ENCODE results near the gene TRIM25. TPM values are rescaled to one million over a fixed set of nuclear protein-coding genes. Genes with fewer than 3 reads are reported as not detected.
"Not testable (repeated sequence)": the region's sequence is repeated elsewhere in the genome, so short reads cannot be mapped to it uniquely, and the experiment has no call there.

The TRIM25 gene
- total RNA-seq, 6 experiments from 2014 or later = 35.6 to 60.8 (median 49.8) TPM

DNA sequence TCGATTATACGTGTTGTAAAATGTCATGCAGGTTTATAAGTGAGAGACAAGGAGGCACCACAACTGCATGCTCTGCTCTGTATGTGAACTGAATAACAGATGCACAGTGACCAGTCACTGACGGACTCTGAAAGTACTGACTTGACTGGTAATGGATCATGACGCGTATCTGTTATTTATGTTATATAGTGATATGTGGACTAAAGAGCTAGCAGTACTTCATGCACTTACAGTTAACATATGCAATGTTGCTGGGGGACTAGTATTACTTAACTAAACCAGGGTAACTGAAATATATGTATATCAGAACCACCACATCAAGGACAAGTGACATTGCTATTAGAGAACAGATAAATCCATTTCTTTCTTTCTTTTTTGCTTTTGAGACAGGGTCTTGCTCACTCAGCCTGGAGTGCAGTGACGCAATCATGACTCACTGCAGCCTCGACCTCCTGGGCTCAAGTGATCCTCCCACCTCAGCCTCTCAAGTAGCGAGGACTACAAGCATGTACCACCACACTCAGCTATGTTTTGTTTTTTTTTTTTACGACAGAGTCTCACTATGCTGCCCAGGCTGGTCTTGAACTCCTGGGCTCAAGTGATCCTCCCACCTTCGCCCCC lies 29.8 kb upstream of the TRIM25 start:
- Histone ChIP-seq H3K4me1 (peaks cover 0 to under 1% (median 0%) of the 10 kb centered on the region in 4 donors), H3K4me3 (no peak overlapping the region), H3K27me3 (no peaks in the 10 kb centered on the region), H3K9me3 (no peaks in the 10 kb centered on the region), H3K27ac (no peak overlapping the region), H3K36me3 (peaks cover 0 to 43% (median 16%) of the 10 kb centered on the region in 4 donors)
- WGBS (ENCODE audit: insufficient coverage, low coverage, low lambda C conversion rate, missing lambda C conversion rate) = 83% methylated on average over 10 of the region's 10 CpGs
- intact Hi-C loops (cut with DNase I) = loop anchor here (10.0 kb wide), 1 partner anchor 129 kb away; no protein-coding TSS in a partner anchor
- TF ChIP-seq, protein P1, sequence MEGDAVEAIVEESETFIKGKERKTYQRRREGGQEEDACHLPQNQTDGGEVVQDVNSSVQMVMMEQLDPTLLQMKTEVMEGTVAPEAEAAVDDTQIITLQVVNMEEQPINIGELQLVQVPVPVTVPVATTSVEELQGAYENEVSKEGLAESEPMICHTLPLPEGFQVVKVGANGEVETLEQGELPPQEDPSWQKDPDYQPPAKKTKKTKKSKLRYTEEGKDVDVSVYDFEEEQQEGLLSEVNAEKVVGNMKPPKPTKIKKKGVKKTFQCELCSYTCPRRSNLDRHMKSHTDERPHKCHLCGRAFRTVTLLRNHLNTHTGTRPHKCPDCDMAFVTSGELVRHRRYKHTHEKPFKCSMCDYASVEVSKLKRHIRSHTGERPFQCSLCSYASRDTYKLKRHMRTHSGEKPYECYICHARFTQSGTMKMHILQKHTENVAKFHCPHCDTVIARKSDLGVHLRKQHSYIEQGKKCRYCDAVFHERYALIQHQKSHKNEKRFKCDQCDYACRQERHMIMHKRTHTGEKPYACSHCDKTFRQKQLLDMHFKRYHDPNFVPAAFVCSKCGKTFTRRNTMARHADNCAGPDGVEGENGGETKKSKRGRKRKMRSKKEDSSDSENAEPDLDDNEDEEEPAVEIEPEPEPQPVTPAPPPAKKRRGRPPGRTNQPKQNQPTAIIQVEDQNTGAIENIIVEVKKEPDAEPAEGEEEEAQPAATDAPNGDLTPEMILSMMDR (IDR thresholded peaks at IDR 0.05) = no peak
- no peak for TF ChIP-seq POLR2A (IDR thresholded peaks at IDR 0.05)
- DNase-seq (no peak), ATAC-seq (no peak)

DNA sequence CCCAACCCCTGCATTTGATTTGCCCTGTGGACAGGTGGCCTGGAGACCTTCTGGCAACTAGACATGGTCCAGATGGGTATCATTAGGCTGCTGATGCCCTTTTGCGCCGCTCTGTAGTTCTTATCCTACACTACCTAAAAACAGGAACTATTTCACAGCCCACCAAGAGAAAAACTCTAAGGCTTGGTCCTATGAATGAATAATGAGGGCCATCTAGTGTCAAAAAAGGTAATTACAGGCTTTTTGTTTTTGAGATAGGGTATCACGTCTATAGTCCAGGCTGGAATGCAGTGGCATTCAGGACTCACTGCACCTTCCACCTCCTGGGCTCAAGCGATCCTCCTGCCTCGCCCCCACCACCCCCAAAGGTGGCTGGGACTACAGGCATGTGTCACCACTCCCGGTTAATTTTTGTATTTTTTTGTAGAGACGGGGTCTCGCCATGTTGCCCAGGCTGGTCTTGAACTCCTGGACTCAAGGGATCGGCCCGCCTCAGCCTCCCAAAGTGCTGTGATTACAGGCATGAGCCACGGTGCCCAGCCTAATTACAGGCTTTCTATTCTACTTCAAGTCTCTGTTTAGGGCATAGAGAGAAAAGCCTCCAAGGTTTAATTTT lies 26.1 kb upstream of the TRIM25 start:
- peaks cover 0 to 36% (median 10%) of the 10 kb centered on the region in 4 donors for H3K36me3 ChIP-seq
- intact Hi-C loops (cut with DNase I) = loop anchor here (10.0 kb wide), 1 partner anchor 125 kb away; no protein-coding TSS in a partner anchor

DNA sequence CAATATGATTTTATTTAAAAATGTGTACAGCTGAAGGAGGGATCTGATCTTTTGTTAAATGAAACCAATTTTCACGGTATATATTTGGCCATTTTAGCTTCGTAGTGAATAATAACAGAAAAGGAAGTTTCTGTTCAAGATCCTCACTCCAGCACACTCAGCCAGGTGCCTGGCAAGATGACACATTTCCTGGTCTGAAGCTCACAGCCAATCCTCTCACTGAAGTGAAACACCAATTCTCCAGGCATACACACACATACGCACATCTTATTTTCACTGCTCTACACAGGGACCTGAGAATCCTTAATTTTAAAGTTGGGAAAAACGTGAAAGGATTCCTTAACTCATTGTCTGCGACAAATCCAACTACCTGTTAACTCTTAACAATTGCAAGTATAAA lies 24.4 kb upstream of the TRIM25 start:
- intact Hi-C loops (cut with DNase I); H3K9me3 ChIP-seq: not testable (repeated sequence)
- H3K36me3 ChIP-seq = peaks cover 0 to 21% (median 5%) of the 10 kb centered on the region in 4 donors

More for the DNA sequence above, 26.1 kb upstream of the TRIM25 start:
- no peaks in the 10 kb centered on the region for H3K27me3 ChIP-seq
- WGBS (ENCODE audit: insufficient coverage, low coverage, low lambda C conversion rate, missing lambda C conversion rate) = 48% methylated on average over 11 of the region's 11 CpGs
- DNase-seq = no peak
- no peak for TF ChIP-seq POLR2A (IDR thresholded peaks at IDR 0.05)
- TF ChIP-seq, protein P1 (IDR thresholded peaks at IDR 0.05) = peak; percentile 66 to 72 (median 68)
- peak; percentile 77 to 83 (median 78) for ATAC-seq
- H3K4me3 ChIP-seq = no peak overlapping the region
- no peaks in the 10 kb centered on the region for H3K9me3 ChIP-seq
- peaks cover 0 to 13% (median 0%) of the 10 kb centered on the region in 4 donors for H3K4me1 ChIP-seq
- H3K27ac ChIP-seq = no peak overlapping the region

DNA sequence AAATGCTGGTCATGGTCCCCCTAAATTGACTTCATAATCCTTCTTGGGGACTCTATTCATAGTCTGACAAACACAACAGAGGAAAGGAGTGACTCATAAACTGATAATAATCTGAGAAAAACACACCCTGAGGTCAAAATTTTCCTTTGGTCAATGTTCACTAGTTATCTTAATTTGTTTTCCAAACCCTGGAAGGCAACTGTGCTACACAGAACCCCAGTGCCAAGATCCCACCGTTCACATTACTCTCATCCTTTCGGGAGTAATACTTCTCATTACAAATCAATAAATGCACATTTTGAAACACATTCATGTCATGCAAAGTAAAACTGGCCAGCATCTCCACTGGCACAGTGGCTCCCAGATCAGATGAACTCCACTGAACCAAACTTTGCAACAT lies 23.8 kb upstream of the TRIM25 start:
- 21% methylated on average over 2 of the region's 2 CpGs for WGBS (ENCODE audit: insufficient coverage, low coverage, low lambda C conversion rate, missing lambda C conversion rate)
- no peaks in the 10 kb centered on the region for H3K27me3 ChIP-seq
- peaks cover 0 to 21% (median 5%) of the 10 kb centered on the region in 4 donors for H3K36me3 ChIP-seq
- intact Hi-C loops (cut with DNase I) = no loop called here
- peaks cover 0 to 13% (median 0%) of the 10 kb centered on the region in 4 donors for H3K4me1 ChIP-seq
- H3K27ac ChIP-seq = peak overlapping the region in 1 of 3 donors; percentile 19
- TF ChIP-seq, protein P1 (IDR thresholded peaks at IDR 0.05) = no peak
- TF ChIP-seq POLR2A (IDR thresholded peaks at IDR 0.05) = no peak
- H3K4me3 ChIP-seq = no peak overlapping the region
- ATAC-seq (peak in 2 of 4 donors; percentile 75 to 80), DNase-seq (no peak)
- H3K9me3 ChIP-seq = no peaks in the 10 kb centered on the region

More for the DNA sequence above, 24.4 kb upstream of the TRIM25 start:
- H3K27ac ChIP-seq = peak overlapping the region in 1 of 3 donors; percentile 19
- 76% methylated on average over 5 of the region's 5 CpGs for whole genome bisulfite sequencing (ENCODE audit: insufficient coverage, low coverage, low lambda C conversion rate, missing lambda C conversion rate)
- not testable (repeated sequence) for H3K27me3 ChIP-seq, H3K4me3 ChIP-seq, DNase-seq
- peak in 1 of 4 donors; percentile 10 for ATAC-seq
- H3K4me1 ChIP-seq = peaks cover 0 to 13% (median 0%) of the 10 kb centered on the region in 4 donors

All from right lobe of liver (tissue), 6 donors.